ENCODE measurements around the gene RTKN. TPM values are rescaled to one million over a fixed set of nuclear protein-coding genes. Genes with fewer than 3 reads are reported as not detected.

RTKN gene
- total RNA-seq, 1 donor from 2014 or later: 24.6 TPM

- H3K9me3 ChIP-seq: no peaks in the 10 kb centered on the region
- H3K27me3 ChIP-seq: no peaks in the 10 kb centered on the region
- no peak overlapping the region for H3K4me3 ChIP-seq
- TF ChIP-seq CTCF (IDR thresholded peaks at IDR 0.05) (no peak), POLR2A (IDR thresholded peaks at IDR 0.05) (no peak), POLR2AphosphoS5 (IDR thresholded peaks at IDR 0.05; ENCODE audit: insufficient read depth in 1 of 2, low read depth in 1 of 2) (no peak)
- H3K27ac ChIP-seq: no peak overlapping the region
- H3K4me1 ChIP-seq: peaks cover 80% of the 10 kb centered on the region
- intact Hi-C loops (cut with DNase I): no loop called here
- H3K36me3 ChIP-seq: peaks cover 0 to 4% of the 10 kb centered on the region in 2 donors
- no peak for DNase-seq (ENCODE audit: extremely low spot score in 2 of 2)
Measured at GRCh38 chr2:74384051-74384450, 57.7 kb downstream of the RTKN start.

- TF ChIP-seq CTCF (IDR thresholded peaks at IDR 0.05) (no peak), POLR2AphosphoS5 (IDR thresholded peaks at IDR 0.05; ENCODE audit: insufficient read depth in 1 of 2, low read depth in 1 of 2) (no peak), POLR2A (IDR thresholded peaks at IDR 0.05) (no peak)
- DNase-seq (ENCODE audit: extremely low spot score in 2 of 2): no peak
- no peaks in the 10 kb centered on the region for H3K27me3 ChIP-seq
- peaks cover 0 to 4% of the 10 kb centered on the region in 2 donors for H3K36me3 ChIP-seq
- H3K4me3 ChIP-seq: no peak overlapping the region
- H3K9me3 ChIP-seq: no peaks in the 10 kb centered on the region
- intact Hi-C loops (cut with DNase I): no loop called here
- peaks cover 76% of the 10 kb centered on the region for H3K4me1 ChIP-seq
- no peak overlapping the region for H3K27ac ChIP-seq
Measured at GRCh38 chr2:74383254-74383653, 58.5 kb downstream of the RTKN start.

GRCh38 chr2:74381751-74382150 lies 60.0 kb downstream of the RTKN start:
- H3K27me3 ChIP-seq: no peaks in the 10 kb centered on the region
- intact Hi-C loops (cut with DNase I): no loop called here
- no peaks in the 10 kb centered on the region for H3K9me3 ChIP-seq
- peaks cover 62% of the 10 kb centered on the region for H3K4me1 ChIP-seq
- H3K36me3 ChIP-seq: peaks cover 0 to 16% of the 10 kb centered on the region in 2 donors
- H3K4me3 ChIP-seq: no peak overlapping the region
- no peak for DNase-seq (ENCODE audit: extremely low spot score in 2 of 2)
- H3K27ac ChIP-seq: no peak overlapping the region
- TF ChIP-seq CTCF (IDR thresholded peaks at IDR 0.05) (no peak), POLR2A (IDR thresholded peaks at IDR 0.05) (no peak), POLR2AphosphoS5 (IDR thresholded peaks at IDR 0.05; ENCODE audit: insufficient read depth in 1 of 2, low read depth in 1 of 2) (no peak)

- Histone ChIP-seq H3K4me3 (peak within 1 kb of the TSS; percentile 35 to 46), H3K36me3 (peaks cover 0 to 18% of the 10 kb centered on the region in 2 donors), H3K27ac (peak within 1 kb of the TSS; percentile 40), H3K9me3 (no peaks in the 10 kb centered on the region), H3K27me3 (no peaks in the 10 kb centered on the region), H3K4me1 (peaks cover 57% of the 10 kb centered on the region)
- TF ChIP-seq POLR2A (IDR thresholded peaks at IDR 0.05) (no peak), POLR2AphosphoS5 (IDR thresholded peaks at IDR 0.05; ENCODE audit: insufficient read depth in 1 of 2, low read depth in 1 of 2) (no peak), CTCF (IDR thresholded peaks at IDR 0.05) (no peak)
- intact Hi-C loops (cut with DNase I): no loop called here
- DNase-seq (ENCODE audit: extremely low spot score in 2 of 2): no peak
Measured at GRCh38 chr2:74379851-74380789, 61.6 kb downstream of the RTKN start, which contains the start of gene DCTN1. TSS of gene DCTN1 (minus strand) at chr2:74380311. CDS start at chr2:74380037, 274 bp downstream.

GRCh38 chr2:74378007-74378406 lies 63.7 kb downstream of the RTKN start:
- Histone ChIP-seq H3K27me3 (no peaks in the 10 kb centered on the region), H3K9me3 (no peaks in the 10 kb centered on the region), H3K27ac (no peak overlapping the region), H3K4me3 (no peak overlapping the region), H3K4me1 (peaks cover 57% of the 10 kb centered on the region), H3K36me3 (peaks cover 0 to 18% of the 10 kb centered on the region in 2 donors)
- no peak for DNase-seq (ENCODE audit: extremely low spot score in 2 of 2)
- intact Hi-C loops (cut with DNase I): no loop called here
- TF ChIP-seq CTCF (IDR thresholded peaks at IDR 0.05) (no peak), POLR2A (IDR thresholded peaks at IDR 0.05) (no peak), POLR2AphosphoS5 (IDR thresholded peaks at IDR 0.05; ENCODE audit: insufficient read depth in 1 of 2, low read depth in 1 of 2) (no peak)

All from vagina (tissue), 2 donors.